GM21529 (cell line): ENCODE results near the gene CTNNBIP1.
A peak's percentile ranks its signal among the peaks of the same experiment; 100 is the strongest.
"Not testable (repeated sequence)": the region's sequence is repeated elsewhere in the genome, so short reads cannot be mapped to it uniquely, and the experiment has no call there.

ENCODE experiments used
- ATAC-seq: cut with Tn5 transposase; IDR thresholded peaks from one replicate; pipeline ENCODE4 v1.9.1; 2021; ENCODE audit not compliant: unreplicated experiment

Gene CTNNBIP1

GRCh38 chr1:9910076-9910422, at the start of gene CTNNBIP1:
Gene CTNNBIP1 (minus strand): TSS chr1:9910269. CDS start chr1:9872064, 38,205 bp downstream.
- ATAC-seq = peak; percentile 72

DNA sequence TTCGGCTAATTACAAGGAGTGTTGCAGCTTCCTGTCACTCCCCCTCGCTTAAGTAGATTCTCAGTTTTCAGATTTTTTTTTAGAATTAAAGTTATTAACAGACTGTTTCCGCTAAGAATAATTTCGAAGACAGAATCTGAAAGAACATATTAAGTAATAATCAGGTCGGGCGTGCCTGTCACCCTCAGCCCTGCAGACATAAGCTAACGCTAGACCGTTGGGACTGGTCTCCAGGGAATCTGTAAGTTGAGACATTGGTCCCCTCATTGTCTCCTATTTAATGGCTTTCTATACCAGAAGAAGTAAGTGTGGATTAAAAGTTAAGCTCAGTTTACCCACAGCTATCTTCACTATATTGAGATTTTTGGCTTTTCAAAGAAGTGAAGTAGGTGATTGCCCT, 47.7 kb upstream of the CTNNBIP1 start:
- ATAC-seq = no peak

GRCh38 chr1:9946315-9946714, 36.2 kb upstream of the CTNNBIP1 start:
- ATAC-seq = no peak

DNA sequence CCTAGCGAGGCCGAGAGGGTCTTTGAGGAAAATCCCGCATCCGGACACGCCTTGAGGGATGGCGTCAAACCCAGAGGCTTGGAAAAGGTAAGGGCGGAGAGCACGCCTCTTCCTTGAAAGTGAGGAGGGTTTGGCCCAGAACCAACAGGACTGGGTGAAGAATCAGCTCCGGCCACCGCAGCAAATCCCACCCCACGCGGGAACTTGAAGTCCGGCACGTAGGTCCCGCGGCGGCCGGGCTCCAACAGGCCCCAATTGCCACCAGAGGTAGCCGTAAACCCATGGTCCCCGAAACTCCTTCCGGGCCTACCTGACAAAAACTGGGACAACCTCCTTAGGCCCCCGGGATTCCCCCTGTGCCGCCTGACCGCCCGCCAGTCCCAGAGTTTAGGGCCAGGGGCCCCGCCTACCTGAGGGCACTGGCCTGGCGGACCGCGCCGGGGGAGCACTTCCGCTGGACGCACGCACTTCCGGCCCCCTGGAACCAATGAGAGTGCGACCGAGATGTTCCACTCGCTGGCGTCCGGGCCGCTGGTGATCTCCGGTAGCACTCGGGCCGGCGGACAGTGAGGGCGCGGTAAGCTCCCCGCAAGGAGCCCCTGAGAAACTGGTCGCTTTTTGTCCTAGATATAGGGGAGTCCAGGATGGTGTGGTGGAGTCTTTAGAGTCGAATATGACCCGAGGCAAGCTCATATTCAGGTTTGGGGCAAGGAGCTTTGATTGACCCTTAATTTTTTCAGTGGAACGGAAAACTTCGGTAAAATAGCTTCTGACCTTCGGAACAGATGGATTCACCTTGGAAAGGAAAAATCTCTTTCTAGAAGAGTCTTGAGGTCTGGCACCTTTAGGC, 33.1 kb upstream of the CTNNBIP1 start, which contains the start of the genes LZIC and NMNAT1:
Gene LZIC (minus strand): TSS at position 453 of the 850 bp plus-strand sequence. CDS start 6,772 bp downstream, outside the sequence.
Gene NMNAT1 (plus strand): TSS at position 537 of the 850 bp plus-strand sequence. CDS start 28,599 bp downstream, outside the sequence.
- peak; percentile 94 for ATAC-seq

GRCh38 chr1:9942399-9942938, 32.4 kb upstream of the CTNNBIP1 start:
- no peak for ATAC-seq

DNA sequence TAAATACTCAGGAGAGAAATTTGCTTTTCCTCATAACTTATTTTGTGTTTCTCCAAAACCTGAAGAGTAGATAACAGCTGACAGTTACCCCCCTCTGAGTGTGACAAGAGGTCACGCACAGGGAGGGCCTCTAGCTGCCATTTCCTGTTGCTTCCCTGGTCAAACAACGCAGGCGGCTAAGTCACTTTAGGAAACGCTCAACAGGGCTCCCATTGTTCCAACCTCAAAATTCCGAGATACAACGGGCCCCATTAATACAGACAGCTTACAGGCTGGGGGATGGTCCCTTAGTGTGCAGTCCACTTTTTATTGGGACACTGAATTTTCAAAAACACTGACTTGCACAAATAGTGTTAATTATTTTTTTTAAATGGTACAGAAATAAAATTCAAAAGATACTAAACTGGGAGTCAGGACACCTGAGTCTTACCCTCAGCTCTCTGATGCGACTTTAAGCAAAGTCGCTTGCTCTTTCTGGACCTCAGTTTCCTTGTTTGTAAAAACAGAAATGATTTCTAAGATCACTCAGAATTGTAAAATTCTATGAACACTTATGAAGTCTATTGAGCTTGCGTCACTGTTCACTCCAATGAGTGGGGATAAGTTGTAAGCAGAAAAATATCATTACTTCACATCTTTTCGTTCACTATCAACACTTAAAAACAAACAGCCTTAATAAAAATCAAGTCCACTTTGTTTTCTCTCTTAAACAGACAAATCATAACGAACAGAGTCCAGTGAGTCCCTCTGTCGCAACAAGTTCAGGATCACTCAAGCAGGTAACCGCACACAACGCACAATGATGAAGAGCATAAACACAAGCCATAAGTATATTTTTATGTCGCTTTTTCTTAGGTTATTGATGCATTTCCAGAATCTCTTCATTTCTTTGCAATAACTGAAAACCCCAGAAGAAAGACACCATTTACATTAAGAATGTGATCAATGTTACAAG, 19.6 kb upstream of the CTNNBIP1 start:
- no peak for ATAC-seq

- no peak for ATAC-seq
Measured at GRCh38 chr1:9927259-9927658, 17.2 kb upstream of the CTNNBIP1 start.

DNA sequence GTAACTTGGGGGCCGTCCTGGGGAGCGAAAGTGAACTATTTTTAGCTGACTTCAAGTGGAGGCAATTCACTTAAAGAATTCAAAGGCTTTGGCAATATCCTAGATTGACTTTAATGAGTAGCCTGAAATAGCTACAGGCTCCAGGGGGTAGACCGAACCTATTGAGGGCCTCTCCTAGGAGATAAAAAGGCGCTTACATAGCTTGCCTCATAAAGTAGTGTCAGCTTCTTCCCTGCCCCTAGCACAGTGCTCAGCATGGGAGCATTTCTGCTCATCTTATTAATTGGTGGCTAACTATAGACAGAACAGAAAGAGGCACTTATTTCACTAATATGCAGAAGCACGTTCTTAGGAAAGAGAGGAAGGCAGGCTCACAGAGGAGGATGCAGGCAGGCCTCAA, 12.3 kb upstream of the CTNNBIP1 start:
- ATAC-seq = no peak

DNA sequence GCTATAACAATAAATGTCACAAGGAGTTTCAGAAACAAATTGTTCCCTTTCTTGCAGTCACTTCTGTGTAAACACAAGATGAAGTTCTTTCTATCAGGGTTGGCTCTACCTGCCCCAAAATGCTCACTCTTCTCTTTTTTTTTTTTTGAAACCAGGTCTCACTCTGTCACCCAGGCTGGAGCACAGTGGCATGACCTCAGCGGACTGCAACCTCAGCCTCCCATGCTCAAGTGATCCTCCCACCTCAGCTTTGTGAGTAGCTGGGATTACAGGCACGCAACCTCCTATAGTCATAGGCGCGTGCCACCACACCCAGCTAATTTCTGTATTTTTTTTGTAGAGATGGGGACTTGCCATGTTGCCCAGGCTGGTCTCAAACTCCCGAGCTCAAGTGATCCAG, 10.5 kb upstream of the CTNNBIP1 start:
- no peak for ATAC-seq

- ATAC-seq = no peak
Measured at GRCh38 chr1:9917901-9918300, 7.8 kb upstream of the CTNNBIP1 start.

DNA sequence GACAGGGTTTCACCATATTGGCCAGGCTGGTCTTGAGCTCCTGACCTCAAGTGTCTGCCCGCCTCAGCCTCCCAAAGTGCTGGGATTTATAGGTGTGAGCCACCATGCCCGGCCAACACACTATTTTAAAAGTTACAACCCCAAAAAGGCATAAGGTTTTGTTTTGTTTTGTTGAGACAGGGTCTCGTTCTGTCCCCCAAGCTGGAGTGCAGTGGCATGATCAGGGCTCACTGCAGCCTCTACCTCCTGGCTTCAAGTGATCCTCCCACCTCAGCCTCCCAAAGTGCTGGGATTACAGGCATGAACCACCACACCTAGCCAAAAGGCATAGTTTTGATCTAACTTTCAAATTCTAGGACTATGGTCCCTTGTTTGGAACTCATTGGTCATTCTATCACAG, 7.4 kb upstream of the CTNNBIP1 start:
- not testable (repeated sequence) for ATAC-seq

GRCh38 chr1:9916452-9916851, 6.4 kb upstream of the CTNNBIP1 start:
- no peak for ATAC-seq

GRCh38 chr1:9914610-9914937, 4.5 kb upstream of the CTNNBIP1 start:
- no peak for ATAC-seq

DNA sequence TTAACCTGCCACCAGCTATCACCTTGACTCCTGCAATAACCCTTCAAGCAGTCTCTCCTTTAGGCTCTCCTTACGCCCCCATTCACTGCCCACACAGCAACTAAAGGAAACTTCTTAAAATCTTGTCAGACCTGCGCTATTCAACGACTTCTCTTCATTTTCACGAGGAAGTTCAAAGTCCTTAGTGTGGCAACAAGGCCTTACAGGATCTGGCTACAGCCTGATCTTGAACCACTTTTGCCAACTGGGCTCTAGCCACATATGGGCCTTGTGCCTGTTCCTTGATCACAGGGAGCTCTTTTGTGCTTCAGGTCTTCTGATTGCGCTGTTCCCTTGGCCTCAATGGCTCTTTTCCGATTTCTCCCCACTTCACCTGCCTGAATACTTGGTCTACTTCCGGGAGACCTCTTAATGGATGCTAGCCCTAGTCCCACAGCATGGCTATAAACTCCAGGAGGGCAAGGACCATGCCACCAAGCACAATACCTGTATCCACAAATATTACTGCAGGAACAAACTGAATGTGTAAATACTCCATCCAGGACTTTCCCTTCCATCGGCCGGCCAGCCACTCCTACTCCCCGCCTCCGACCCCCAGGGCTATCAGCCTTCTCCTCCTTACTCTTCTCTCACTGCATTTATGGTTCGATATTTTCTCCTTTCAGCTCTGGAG, 2.3 kb upstream of the CTNNBIP1 start:
- ATAC-seq = no peak

DNA sequence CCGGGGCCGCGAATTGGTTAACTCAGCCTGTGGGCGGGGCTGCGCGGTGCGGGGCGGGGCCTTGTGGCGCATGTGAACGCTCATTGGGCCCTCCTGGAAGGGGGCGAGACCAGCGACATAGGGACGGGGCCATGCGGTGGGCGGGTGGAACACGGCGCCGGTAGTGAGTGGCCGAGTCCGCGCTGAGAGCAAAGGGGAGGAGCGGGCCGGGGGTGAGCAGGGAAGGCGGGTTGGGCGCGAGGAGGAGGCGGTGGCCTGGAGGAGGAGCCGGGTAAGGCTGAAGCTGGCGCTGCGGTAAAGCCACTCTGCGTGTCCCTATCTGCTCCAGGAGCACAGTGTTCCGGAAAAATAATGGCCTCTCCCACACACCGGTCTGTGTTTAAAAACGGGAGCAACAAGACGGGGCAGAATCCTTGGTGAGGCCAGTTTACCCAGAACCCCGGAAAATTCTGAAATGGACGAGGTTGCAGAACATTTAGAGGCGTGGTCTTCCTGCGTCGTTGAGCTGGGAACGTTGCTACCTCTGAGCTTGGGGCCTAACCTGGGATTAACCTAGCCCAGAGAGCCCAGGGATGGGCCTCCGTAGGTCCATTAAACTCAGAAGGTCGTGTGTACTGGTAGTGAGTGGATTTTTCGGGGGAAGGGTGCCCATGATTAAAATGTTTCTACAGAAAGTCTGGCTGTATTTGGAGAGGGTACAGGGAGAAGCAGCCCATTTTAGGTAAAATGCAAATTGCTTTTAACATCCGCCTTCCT, 532 bp upstream of the CTNNBIP1 start:
- peak; percentile 92 for ATAC-seq

DNA sequence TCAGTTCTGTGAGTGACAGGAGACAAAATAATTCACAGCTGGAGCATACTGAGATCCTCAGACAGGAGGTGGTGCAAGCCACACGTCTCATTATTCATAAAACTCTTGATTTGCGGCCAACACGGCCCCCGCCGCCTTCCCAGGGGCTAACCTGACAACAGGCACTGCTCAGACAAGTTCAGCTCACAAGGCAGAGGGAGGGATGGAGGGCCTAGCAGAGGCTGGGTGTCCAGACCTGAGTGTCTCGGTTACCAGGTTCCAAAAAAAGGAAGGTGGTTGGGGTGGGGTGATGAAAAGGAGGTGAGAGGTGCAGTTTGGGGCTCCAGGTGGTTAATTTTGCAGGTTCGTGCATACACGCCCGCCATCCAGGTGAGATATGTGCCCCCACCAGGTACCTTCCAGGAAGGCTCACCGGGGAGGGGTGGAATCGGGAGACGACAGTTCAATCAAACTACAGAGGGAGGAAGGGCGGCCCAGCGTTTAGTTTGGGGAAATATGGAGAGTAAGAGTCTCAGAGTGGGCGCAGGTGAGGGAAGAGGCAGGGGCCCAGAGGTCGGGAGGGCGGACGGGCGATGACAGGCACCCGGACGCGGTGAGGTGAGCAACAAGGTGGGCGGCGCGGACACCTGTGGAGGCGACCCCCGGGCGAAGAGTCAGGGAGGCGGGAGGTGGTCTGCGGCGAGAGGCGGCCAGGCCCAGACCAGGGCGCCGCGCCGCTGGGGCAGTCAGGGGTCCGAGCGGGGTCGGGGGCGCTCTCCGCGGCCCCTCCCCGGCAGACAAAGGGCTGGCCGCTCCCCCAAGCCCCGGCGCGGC, 629 bp downstream of the CTNNBIP1 start:
- peak; percentile 1 for ATAC-seq

- no peak for ATAC-seq
Measured at GRCh38 chr1:9908871-9909233, 1.2 kb downstream of the CTNNBIP1 start.

DNA sequence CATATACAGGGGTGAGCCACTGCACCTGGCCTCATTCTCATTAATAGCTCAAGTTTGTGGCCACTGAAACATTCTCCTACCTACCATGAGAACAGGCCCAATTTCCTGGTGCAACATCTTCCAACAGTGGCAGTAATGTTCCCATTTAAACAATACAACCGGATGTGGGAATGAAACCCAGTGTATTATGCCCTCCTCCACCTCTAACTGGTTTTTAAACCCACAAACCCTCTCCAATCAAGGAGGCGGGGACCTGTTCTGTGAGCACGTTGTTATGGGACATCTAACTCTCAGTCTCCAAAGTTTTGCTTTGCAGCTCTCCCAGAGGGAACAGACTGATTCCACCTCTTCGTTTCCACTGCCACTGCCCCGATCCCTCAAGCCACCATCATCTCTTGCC, 2.6 kb downstream of the CTNNBIP1 start:
- no peak for ATAC-seq

GRCh38 chr1:9906466-9906865, 3.6 kb downstream of the CTNNBIP1 start:
- no peak for ATAC-seq
